ENCODE results near the gene ESRRG. TPM values are rescaled to one million over a fixed set of nuclear protein-coding genes. Genes with fewer than 3 reads are reported as not detected.
"Not testable (repeated sequence)": the region's sequence is repeated elsewhere in the genome, so short reads cannot be mapped to it uniquely, and the experiment has no call there.

ESRRG gene
- total RNA-seq, 1 donor from 2014 or later, result 5.8 TPM

DNA sequence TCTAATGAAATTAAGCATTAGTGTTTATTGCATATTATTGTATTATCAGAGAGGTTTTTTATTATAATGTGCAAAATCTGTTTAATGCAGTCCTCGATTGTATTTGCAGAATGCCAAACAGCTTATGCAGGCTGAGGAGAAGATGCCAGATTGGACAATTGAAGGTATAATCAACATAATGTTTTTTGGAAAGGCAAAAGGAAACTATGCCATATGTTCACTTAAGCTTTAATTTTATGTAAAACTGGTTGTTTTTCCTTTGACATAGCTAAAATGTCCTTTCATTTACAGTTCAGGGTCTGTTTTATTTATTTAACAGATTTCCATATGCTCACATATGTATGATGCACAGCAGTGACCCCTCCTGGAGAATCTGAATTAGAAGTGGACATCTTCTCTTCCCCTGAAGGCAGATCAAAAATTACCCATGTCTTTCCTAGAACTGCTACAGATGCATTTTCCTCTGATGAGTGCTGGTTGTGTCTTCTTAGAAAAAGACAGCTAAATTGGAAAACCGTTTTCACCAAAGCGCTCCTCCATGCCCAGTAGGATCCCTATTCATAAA, 156.5 kb downstream of the ESRRG start:
- DNase-seq (ENCODE audit: low spot score), result no peak

DNA sequence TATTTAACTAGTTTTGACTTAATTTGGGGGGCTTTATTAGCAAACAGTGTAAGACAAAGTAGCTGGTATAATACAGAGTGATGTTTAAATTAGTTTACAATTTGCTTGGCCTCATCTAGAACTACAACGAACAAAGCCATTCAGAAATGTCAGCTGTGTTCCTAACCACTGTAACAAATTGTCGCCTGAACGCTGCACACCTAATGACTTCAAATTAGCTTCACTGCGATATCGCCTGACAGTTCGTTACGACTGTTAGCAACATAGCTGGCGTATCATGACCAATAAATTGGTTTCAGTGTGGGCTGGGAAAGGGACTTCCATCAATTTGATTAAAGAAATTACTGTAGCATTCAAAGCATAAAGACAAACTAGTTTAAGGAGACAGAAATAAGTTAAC, 160.1 kb downstream of the ESRRG start:
- DNase-seq (ENCODE audit: low spot score), result no peak

DNA sequence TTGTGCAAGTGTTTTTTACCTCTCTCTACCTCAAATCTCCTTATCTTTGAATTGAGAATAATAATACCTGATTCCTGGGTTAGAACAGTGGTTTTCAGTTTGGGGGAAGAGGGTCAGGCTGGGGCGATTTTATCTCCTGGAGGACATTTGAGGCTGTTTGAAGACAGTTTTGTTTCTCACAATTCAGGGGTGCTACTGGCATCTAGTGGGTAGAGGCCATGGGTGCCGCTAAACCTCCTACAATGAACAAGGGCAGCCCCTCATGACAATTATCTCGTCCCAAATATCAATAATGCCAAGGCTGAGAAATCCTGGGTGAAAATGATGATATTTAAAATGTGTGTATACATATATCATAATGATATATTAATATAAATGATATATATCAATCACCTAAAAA, 160.8 kb downstream of the ESRRG start:
- DNase-seq (ENCODE audit: low spot score), result no peak

DNA sequence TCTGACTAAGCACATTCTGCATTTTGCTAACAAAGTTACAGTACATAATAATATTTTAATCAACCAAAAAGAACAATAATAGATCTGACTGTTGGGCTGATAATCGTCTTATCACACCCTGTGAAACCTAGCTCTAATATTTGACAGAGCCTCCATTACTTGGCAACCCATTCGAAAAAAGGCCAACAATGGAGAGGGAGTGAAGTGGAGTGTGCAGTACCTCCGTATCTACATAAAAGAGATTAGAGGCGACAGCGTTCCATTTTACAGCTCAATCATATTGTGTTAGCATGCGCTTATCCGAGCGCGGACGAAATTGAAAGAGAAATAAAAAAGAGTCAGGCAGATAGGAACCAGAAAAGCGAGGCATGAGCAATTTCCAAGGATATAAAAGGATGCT, 162.7 kb downstream of the ESRRG start:
- DNase-seq (ENCODE audit: low spot score), result no peak

DNA sequence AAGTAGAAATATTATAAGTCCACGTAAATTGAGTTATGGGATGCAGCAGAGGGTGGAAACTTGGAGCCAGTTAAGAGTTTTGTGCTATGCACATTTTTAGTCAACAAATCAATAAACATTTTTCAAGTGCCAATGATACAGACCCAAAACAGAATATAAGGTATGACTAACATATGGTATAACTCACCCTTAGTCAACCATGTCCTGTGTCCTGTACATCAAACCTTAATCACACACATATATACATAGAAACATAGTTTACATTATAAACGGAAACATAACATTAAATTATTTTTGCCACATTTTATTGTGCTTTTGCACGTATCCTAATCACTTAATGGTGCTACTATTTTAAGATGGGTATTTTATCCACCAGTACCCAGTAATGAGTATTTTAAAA, 163.9 kb downstream of the ESRRG start:
- no peak for DNase-seq (ENCODE audit: low spot score)

DNA sequence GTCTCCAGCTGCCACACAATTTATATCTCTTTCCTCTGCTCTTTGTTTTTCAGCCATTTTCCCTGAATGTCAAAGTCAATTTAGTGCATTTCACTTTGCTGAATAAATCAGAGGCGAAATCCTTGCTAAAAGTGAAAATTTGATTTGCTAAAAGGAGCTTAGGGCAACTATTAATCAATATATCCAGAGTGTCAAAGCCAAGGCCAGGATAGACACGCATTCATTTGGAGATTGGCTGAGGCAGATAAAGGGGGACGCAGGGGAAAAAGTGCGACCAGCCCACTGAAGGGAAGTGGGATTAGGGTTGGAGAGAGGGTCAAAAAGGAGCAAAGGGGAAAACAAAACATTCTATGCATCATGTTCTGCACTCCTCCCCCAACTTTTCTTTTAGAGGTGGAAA, 167.6 kb downstream of the ESRRG start:
- no peak for DNase-seq (ENCODE audit: low spot score)

DNA sequence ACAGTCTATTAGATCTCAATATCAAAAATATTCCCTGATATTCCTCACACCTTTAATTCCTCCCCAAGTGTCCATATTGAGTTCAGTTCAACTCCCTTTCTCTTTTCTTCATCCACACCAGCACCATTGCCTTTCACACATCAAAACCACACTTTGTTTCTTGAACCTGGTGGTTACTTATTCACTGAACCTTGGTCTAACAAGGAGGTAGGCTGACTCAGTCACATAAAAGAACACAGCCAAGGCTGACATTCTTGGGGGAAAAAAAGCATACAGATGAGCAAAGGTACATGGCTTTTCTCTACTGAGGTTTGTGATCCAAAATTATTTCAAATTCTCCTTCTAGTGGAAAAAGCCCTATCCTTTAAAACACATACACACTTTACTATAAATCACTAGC, 168.3 kb downstream of the ESRRG start:
- DNase-seq (ENCODE audit: low spot score), result no peak

DNA sequence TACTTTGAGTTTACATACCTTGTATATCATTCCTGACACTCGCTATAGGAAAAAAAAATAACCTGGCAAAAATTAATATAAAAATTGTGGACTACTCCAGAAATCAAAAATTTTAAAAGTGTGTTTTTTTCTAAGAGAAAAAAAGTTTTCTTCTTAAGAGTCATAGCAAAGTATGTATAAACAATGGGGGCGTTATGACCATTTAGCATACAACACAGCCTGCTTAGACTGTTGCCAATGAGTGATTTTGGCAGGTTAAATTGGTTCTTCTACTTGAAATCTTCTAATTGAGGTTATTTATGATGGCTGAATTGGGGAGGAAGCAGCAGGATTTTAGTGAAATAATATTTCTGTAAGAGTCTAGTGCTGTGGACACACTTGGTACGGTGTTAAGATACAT, 169.5 kb downstream of the ESRRG start:
- no peak for DNase-seq (ENCODE audit: low spot score)

DNA sequence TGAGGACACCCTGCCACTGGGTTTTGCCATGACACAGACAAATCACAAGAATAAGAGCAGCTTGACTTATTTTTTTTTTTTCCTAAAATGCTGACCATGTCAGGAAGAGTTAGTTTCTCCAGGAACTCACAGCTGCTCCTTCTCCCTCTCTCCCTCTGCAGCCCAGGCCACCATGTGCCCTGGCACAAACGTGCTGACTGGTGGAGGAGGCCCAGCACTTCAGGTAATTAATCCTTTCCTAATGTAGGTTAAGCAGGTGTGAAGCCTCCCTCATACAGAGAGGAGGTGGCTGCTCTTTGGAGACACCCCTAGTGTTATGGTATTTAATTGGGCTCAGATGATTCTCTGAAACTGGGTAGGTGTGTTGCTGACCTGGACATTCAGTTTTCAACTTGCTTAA, 170.2 kb downstream of the ESRRG start:
- DNase-seq (ENCODE audit: low spot score), result no peak

DNA sequence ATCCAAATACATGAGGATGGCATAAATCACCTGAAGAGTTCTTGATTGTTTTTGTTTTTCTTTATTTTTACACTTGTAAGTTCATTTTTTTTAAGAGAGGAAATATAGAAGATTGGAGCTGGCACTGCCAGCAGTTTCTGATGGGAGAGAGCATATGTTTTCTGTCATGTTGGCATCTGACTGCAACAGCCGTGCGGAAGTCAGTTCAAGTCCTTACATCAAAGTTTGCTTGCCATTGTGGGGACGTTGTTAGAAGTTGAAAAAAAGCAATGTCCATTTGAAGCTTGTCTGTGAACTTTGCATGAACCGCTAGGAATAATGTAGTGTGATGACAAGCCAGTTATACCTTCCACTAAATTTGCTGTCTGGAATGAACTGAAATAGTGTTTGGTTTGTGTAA, 173.4 kb downstream of the ESRRG start:
- DNase-seq (ENCODE audit: low spot score), result no peak

DNA sequence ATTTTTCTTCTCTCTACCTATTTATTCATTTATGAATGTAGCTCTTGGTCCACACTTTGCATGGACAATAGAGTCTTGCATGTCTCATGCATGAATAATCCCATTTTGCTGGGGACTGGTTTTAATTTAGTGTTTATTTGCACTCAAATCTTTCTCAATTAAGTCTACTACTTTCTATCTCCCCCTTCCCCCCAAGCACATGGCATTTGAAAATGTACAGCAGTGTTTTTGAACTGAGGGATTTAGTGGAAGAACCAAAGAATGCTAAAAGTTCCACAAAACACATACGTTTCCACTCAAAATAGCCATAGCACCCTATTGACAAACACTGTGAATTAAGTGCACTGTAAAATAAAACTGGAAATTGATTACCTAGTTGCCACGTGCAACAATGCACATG, 180.5 kb downstream of the ESRRG start:
- no peak for DNase-seq (ENCODE audit: low spot score)

DNA sequence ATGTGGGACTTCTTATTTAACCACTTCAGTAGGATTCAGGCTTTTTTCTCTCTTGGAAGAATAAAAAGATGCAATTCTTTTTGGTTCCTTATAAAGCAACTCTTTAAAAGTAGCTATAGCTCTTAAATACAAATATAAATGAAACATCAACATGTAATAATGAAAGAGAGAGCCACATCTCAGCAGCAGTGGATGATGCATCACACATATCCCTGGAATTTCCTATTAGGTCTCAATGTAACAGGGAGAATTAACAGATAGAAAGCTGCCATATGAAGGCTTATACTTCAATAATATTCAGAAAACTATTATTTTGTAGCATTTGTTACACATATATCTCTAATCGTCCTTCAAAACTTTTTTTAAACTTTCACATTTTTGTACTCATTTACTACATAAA, 181.0 kb downstream of the ESRRG start:
- DNase-seq (ENCODE audit: low spot score), result no peak

DNA sequence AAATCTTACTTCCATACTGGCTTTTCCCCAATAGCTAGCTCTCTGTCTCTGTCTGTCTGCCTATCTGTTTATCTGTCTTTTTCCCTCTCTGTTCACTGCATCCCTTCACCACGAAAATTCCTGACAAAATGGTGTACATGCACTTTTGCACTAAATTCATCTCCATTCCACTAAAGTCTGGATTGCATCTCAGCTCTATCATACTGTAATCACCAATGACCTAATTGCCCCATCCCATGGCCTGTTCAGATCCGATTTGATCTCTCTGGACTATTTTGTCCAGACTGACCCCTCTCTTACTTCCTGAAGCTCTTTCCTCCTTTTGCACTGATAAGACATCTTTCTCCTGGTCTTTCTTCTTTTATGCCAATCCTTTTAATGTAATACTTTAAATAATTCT, 187.5 kb downstream of the ESRRG start:
- no peak for DNase-seq (ENCODE audit: low spot score)

DNA sequence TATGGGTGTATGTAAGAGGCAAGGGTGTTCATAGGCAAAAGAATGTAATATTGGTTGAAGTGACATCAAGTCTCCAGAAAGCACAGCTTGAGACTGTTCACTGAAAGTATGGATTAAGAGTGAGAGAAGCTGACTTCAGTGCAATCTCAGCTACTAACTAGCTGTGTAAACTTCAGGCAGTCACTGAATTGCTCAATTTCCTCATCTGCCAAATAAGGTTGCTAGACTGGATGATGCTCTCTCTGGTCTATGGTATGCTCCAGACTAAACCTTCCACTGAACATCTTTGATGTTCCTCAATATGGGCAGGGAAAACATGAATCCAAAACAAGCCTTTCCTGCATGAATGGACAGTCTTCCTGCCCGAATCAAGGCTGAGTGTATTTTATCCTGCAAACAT, 188.2 kb downstream of the ESRRG start:
- DNase-seq (ENCODE audit: low spot score), result no peak

DNA sequence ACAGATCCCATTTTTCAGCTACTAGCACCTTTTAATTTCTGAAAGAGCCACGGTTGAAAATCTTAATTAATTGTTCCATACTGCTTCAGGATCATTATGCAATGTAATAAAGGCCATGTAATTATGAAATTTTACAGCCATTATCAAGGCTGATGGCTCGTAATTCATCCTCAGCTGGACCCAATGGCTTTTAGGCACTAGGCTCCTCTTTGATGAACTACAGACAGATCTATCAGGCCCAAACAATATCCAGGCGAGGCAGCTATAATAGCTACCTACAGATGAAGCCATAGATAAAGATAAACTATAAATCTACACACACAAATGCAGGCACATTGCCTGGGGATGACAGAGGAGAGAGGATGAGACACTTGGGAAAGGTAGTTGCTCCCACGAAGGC, 189.5 kb downstream of the ESRRG start:
- peak; percentile 17 for DNase-seq (ENCODE audit: low spot score)

DNA sequence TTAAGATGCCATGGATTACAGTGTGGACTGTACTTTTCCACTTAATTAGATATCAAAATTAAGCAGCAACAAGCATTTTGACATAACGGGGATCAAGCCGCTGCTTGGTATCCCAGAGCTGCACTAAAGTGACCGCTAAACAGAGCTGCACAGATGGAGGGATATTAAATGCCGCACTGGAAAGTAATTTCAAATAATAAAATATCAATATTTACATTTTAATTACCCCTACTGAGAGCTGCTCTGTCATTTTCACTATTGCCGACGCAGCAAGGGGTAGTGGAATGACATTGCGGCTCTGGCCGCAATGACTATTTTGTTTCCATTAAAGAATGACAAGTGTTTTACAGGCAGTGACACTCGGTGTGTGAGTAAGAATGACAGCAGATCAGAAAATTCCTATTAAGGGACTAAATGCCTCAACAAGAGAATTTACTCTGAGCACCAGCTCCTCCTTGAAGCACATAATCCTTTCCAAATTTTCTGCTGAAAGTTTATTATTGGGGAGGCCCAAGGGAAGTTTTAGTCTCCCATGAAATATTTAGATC, 190.9 kb downstream of the ESRRG start:
- DNase-seq (ENCODE audit: low spot score), result no peak

DNA sequence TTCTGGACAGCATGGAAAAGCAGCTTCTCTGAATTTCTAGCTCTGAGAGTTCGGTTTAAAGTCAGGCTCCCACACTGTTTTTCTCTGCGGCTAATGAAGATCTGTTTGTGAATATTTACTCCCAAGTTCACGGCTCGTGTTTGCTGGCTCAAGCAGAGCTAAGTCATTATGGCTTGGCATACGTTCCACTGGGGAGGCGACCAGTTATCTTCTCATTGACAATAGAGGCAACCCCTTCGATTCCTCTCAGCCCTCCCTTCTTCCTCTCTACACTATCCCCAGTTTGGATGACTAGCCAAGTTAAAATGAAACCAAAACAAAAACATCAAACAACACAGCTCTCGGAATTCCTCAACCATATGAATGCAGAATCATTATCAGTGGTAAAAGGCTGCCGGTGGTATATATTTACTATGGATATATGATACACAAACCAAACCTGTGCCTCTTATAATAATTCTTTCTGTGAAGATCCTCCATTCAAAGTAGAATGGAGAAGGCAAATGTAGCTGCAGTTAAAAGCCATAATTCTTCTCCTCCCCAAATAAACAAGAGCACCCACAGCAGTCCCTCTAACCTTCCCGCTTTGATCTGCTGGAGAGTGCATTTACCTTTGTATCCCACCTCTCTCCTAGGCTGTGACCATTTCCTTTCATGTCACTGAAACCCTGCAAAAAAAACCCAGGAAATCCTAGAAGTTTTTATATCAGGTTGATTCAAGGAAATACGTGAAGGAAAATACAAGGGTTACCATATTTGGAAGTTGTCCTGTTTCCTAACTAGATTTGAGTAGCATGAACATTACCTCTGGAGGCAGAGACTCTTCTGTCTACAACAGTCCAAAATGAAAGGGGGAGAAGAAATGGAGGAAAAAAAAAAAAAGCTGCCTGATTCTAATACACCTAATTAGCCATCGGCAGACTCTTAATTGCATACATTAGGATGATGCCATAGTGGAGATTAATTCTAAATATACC, 191.7 kb downstream of the ESRRG start:
- peak; percentile 13 for DNase-seq (ENCODE audit: low spot score)

DNA sequence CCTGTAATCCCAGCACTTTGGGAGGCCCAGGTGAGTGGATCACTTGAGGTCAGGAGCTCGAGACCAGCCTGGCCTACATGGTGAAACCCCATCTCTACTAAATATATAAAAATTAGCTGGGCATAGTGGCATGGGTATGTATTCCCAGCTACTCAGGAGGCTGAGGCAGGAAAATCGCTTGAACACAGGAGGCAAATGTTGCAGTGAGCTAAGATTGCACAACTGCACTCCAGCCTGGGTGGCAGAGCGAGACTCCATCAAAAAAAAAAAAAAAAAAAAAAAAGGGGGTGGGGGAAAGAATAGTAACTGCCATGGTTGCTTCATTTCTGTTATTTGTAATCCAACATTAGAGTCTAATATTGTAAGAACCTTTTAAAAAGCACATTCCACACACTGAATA, 193.4 kb downstream of the ESRRG start:
- DNase-seq (ENCODE audit: low spot score), result not testable (repeated sequence)

DNA sequence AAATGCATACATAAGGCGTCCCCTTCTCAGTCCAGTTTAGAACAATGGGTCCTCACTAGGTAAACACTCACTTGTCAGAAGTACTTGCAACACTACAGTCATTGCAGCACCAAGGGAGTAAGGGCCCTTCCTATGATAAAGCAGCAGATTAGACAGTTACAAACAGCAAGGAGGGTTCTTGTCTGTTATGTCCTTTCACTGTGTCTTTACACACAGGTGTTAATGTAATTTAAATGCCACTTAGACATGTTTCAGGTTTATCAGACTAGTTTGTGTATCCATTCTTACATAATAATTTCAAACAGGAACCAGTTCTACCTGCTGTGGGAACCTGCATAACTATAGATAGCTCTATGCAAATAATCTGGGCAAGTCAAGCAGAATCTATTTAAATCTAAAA, 194.4 kb downstream of the ESRRG start:
- peak; percentile 38 for DNase-seq (ENCODE audit: low spot score)

DNA sequence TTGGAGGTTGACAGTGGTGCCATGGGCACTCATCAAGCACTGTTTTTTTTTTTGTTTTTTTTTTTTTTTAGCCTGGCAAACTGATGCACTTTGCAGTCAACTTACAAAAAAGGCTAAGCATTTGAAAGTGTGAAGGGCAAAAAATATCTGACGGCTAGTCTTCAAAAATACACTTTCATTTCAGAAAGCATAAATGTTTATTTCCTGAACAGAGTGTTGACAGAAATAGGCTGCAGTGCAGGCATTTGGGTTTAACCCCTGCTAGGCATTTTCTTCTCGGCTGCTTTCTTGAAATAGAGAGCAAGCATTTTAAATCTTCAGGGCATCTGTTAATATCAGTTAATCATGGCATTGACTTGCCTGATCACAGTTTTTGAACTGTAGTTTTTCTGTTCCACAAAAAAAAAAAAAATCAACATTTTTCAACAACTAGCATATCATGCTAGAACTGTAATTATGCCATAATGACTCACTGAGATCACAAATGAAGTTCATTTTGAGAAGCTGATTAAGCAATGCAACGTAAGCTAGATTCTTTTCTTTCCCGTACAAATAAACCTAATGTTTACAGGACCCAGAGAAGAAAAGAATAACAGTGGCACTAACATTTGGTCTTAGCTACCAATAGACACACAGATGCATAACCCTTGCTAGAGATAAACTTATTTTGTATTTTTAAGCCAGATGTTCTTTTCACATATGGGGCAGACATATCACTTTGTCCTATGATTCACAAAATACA, 199.6 kb downstream of the ESRRG start:
- no peak for DNase-seq (ENCODE audit: low spot score)

DNA sequence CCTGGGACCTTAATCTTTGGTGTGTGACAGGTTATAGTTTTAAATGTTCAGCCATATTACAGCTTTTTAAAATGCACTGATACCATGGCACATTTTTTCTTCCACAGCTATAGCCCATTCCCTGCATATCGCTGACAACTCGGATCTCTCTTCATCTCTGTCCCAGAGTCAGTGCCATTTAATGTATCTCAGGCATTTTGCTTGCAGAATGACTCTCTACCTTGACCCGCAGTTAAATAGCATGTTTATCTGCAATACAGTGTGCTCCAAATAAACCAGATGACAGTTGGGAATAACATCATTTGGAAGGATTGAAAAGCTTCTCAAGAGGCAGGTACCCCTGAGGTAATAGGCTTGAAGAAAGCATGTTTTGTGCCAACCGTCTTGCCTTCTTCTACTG, 200.2 kb downstream of the ESRRG start:
- no peak for DNase-seq (ENCODE audit: low spot score)

DNA sequence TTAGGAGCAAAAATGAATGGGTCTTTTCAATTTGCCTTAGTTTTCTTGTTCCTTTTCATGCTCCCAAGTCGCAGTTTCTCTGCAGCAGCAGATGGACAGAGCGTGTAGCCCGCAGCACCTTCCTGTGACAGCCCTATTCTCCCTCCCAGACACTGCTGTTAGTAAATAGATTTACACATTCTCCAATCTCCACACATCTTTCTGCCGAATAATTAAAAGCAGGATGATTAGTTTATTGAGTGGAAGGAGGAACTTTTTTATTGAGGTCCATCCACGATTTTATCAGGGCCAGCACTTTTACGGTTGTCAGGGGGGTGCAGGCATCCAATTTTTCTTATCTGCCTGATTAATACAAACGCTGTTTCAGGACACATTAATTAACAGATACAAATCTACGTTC, 201.8 kb downstream of the ESRRG start:
- no peak for DNase-seq (ENCODE audit: low spot score)

Measured in umbilical cord (tissue), 2 donors.